ENCODE data around the gene CHMP4A.
A peak's percentile ranks its signal among the peaks of the same experiment; 100 is the strongest.

The CHMP4A gene, protein sequence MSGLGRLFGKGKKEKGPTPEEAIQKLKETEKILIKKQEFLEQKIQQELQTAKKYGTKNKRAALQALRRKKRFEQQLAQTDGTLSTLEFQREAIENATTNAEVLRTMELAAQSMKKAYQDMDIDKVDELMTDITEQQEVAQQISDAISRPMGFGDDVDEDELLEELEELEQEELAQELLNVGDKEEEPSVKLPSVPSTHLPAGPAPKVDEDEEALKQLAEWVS

DNA sequence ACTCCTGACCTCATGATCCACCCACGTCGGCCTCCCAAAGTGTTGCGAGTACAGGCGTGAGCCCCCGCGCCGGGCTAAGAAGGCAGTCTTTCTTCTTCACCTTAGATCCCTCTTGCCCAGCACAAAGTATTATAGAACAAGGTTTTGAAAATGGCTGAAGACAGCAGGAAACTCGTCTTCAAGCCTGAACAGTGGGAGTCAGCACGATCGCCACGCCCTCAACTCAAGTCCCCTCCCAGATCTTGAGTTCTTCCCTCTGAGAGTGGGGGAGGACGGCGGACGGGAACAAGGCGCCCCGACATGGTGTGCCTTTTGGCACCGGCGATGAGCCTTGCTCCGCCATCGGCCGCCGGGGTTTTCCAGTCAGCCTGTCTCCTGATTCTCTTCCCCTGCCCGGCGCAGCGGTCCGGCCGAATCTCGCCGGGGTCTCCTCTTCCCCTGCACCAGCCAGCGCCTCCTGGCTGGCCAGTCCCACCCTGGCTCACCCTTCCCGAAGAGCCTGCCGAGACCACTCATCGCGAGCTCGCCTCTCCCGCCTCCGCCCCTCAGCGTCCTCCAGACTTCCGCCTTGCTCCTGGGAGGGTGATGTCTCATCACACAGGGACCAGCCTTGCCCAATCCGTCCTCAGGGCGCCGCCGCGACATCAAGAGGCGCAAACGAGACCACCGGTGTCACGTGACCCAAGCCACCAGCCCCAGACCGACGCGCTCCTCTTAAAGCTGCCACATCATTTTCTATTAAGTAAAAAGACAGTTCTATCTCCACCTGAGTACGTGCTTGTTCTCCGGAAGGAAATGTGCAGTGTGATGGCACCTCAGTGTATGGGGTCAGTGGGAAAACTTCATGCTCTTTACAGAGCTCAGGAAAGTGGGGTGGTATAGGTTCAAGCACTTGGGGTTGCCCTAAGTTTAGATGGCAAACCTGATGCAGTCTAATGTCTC, at the start of gene CHMP4A:
CHMP4A (minus strand) TSS at position 565 of the 942 bp plus-strand sequence; CDS start at position 516, 49 bp downstream.
- peak; percentile 97 to 98 for DNase-seq

DNA sequence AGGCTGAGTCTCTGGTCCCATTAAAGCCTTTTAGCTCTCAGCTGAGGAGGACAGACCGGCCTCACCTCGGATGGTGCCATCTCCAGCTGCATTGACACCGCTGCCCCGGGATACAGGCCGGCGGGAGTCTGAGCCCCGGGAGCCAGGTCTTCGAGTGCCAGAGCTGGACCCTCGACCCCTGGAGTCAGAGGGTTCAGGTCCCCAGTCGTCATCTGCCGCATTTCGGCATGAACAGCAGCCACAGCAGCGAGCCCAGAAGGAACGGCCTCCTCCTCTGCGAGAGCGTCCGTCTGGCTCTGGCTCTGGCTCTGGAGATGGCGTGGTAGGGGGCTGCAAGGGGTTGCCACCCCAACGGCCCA, 48.7 kb upstream of the CHMP4A start:
- DNase-seq: no peak

DNA sequence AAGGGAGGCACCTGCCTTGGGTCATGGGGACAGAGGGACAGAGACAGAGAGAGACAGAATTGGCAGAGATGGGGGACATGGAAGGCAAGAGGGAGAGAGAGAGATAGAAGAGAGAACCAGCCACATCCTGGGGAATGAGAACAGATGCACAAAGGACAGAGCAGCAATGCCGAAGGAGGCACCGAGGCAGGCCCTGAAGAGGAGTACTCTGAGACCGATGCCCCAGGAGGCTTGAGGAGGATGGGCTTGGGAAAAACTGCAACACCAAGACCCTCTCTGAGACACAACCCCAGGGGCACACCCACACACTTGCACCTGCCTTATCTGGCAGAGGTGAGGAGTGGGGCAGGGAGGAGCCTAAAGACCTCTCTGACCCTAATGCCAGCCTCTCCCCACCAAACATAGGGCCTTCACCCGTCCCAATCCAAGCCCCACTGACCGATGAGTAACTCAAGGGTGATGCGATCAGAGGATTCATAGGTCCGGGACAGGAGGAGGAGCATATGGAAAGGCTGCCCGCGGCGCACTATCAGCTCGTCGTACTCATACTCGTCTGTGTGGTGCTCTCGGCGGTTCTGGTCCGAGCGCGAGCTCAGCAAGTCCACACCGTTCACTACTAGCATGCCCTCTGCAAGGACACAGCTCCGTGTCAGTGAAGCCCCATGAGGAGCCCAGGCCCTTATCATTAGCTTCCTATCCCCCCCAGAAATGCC, 48.1 kb upstream of the CHMP4A start:
- DNase-seq: no peak

DNA sequence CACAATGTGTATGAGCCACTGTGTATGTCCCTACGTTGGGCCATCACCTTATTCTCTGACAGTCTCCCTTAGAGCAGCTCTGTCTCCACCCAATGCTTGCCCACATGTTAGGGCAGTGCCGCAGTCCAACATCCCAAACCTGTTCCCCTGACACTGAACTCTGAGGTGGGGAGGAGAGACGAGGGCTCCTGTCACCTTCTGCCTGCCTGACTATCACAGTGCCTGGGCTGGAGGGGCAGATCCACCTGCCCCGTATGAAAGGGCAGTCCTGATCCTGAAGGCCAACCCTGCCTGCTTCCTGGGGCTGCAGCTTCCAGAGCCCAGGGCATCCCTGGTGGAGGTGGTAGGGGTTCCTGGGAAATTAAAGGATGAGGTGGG, 47.5 kb upstream of the CHMP4A start:
- no peak for DNase-seq

DNA sequence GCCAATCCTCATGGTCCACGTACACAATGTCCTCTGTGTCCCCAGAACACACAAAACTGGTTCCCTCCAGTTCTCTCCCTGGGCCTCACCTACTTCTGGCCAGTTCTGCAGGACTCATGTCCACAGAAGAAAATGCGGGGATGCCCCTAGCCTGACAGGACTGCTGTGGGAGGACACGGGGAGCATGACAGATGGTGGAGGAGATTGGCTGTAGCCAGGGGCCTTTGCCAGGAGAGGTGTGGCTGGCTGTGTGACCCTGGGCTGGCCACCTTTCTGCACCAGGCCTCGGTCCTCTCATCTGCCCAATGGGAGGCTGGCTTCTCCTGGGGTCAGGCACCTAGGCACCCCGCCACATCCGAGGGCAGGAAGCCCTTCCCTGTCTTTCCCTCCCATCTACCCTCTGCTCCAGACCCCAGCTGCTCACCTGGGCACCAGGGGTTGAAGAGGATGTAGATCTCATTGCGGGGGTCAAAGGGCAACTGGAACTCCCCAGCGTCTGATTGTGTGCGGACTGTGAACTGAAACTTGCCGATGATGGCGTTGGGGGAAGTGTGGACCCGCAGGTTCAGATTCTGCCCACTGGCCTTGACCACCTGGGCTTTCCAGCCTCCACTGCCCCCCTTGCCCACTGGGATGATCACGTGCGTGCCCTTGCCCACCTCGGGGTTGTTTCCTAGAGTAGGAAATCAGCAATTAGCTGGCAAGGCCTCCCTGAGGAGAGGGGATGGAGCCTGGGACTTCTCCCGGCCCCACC, 46.9 kb upstream of the CHMP4A start:
- DNase-seq: no peak

DNA sequence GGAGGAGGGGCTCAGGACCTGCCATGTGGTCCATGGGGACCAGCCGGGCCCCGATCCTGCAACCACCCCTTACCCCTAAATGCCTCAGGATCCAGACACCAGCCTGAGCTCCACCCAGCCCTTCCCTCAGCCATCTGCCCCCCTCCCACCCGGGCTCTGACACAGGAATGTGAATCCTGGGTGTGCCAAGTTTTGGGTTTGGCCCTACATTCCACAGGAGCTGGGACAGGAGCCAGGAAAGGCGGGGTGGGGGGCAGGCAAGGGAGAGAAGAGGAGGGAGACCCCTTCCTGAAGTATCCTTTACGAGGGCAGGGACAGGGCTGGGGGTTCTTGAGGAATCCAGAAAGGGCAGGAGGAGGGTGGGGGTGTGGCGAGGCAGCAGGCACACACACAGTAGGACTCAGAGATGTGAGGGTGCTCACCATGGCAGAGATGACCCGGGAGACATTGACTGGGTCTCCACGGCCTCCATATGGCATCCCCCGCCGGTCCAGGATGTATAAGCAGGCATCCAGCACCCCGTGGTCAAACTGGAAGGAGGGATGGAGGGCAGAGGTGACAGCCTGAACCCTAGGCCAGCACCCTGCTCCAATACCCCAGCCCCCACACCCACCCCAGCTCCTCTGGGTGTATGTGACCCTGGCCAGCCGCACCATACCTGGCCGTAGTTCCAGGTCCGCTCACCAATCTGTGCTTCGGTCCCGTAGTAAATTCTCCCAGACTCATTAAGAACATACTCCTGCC, 46.2 kb upstream of the CHMP4A start:
- DNase-seq: no peak

DNA sequence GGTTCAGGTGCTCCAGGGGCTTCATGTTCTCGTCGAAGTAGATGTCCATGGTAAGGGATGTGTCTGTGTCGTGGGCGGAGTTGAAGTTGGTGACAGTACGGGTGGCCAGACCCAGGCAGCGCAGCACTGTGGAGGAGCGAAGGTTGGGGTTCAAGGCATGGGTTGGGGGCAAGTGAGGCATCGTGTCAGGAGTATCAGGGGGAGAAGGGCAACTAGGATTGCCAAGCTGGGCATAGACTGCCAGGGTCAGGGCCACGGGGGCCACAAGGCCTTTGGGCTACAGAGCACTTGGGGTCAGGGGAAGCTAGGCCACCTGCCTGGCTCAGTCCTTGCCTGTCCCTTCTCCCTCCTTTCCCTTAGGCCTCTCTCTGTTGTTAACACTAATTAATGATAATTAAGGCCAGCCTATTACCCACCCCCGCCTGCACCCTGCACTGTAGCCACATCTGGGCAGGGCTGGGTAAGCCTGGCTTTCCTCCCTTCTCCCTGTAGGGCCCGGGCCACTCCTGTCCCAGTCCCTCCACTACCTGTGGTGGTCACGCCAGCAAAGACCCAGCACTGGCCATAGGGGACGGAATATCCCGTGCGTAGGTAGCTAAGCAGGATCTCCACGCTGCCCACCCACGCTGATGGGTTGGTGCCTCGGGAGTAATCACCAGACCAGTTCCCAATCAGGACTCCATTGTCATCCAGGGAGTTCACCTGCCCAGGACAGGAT, 45.4 kb upstream of the CHMP4A start:
- DNase-seq: no peak

DNA sequence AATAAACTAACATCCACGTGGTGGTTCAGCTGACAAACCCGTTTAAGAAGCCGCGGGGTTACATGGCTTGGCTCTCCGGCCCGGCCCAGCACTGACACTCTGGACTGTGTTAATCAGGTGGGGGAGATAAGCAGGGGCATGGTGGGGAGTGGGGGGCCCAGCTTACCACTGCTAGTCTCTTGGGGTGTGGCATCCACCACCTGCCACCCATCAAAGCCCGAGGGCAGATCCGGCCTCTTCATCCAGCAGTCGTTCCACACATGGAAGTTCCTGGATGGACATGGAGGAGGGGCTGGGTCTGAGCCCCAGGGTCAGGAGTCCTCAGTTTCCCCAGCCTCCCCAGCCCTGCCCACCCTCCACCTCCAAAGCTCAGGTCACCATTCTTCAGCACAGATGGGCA, 44.8 kb upstream of the CHMP4A start:
- no peak for DNase-seq

DNA sequence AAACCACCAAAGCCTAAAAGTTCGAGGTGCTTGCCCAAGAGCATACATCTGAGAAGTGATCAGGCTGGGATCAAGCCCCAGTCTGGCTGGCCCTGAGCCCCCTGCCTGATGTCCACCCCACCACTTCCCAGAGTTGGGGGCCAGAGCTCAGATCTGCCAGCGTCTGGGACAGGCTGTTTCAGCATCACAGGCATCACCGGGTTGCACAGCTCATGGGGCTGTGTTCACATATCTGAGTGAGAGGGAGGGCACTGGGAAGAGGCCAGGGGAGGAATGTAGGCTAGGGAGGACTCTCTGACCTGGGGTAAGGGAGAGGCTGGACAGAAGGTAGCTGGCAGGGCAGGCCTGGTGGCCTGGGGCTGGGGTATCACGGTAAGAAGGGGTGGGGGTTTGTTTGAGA, 43.7 kb upstream of the CHMP4A start:
- no peak for DNase-seq

DNA sequence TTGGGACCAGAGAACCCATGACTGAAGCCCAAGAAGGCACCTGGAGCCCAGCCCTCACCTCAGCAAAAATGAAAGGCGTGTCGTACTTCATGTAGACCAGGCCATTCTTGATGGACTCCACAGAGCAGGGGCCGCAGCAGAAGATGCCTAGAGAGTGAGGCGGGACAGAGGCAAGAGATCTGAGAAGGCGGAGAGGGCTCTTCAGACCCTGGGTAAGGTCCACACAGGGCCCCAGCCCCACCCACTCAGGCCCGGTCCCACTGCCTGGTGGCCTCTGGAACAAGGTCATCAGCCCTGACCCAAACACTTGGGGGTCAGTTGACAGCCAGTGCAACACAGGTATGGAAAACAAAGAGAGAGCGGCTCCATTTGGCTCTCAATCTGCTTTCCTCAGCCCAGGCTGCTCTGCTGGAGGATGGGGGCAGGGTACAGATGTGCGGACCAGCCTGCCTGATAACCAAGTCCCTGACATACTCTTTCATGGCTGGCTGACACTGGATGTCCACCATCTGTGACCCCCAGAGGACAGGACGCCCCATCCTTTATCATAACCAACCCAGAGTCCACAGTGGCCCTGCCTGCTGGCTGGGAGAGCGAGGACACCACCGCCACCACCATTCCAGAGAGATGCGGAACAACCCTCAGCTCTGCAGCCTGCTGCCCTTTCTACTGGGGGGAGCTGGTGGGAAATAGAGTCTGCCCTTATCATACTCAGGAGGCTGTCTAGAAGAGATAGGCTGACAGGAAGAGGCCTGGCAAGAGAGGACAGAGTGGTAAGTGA, 42.8 kb upstream of the CHMP4A start:
- no peak for DNase-seq

DNA sequence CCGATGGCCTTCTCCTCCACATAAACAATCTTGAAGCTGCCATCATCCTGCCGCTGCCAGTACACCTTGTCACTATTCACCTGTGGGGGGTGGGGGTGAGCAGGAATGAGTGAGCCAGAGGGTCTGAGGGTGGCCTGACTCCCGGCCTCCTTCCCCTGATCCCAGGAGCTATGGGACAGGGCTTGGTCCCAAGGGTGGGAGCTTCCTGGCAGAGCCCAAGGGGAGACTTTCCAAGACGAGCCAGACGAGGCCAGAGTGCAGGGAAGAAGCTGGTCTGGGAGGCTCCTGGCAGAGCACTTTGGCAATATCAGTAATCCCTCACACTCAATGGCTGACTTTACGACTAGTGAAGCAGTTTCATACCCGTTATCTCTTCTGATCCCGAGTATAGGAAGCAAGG, 42.1 kb upstream of the CHMP4A start:
- DNase-seq: no peak

DNA sequence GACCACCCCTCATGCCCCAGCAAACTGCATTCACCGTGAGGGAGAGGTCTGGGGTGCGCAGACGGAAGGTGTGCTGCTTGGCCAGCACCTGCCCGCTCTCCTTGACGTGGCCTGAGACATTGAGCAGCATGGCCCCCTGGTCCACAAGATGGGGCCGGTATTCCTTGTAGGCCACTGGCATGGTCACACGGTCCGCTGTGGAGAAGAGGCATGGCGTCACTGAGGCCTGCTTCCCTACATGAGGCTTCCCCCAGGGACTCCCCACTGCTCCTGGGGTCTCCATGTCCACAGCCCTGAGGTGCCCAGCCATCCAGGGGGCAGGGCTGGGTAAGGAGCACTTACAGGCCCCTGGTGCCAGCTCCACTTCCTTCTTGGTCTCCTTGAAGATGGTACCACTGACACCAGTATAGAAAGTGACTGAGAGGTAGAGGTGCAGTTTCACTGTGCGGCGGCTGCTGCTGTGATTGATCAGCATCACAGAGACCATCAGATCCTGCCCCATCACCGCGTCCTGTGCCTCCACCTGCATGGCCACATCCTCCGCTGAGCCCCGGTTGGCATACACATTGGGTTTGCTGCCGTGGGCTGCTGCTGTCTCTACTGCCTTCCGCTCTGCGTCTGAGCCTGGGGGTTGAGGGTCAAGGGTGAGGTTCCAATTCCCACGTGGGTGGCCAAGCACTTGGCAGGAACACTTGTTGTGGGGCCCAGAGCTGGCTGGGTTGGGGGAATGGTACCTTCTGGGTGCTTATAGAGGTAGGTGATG, 41.5 kb upstream of the CHMP4A start:
- DNase-seq: no peak

DNA sequence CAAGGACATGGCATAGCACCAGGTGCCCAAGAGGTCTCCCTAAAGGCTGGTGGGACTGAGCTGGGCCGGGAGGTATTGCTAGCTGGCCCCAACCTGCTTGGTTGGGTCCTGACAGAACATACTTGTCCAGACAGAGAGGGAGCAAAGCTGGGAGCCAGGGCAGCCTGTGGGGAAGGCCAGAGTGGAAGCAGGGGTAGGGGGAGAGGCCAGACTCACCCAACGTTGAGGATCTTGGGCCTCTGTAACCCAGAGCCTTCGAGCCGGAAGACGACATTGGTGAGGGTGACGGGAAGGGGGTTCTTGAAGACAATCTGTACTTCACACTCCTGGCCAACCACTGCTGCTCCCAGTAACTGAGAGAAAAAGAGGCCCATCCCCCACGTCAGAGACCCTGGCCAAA, 40.6 kb upstream of the CHMP4A start:
- DNase-seq: no peak

DNA sequence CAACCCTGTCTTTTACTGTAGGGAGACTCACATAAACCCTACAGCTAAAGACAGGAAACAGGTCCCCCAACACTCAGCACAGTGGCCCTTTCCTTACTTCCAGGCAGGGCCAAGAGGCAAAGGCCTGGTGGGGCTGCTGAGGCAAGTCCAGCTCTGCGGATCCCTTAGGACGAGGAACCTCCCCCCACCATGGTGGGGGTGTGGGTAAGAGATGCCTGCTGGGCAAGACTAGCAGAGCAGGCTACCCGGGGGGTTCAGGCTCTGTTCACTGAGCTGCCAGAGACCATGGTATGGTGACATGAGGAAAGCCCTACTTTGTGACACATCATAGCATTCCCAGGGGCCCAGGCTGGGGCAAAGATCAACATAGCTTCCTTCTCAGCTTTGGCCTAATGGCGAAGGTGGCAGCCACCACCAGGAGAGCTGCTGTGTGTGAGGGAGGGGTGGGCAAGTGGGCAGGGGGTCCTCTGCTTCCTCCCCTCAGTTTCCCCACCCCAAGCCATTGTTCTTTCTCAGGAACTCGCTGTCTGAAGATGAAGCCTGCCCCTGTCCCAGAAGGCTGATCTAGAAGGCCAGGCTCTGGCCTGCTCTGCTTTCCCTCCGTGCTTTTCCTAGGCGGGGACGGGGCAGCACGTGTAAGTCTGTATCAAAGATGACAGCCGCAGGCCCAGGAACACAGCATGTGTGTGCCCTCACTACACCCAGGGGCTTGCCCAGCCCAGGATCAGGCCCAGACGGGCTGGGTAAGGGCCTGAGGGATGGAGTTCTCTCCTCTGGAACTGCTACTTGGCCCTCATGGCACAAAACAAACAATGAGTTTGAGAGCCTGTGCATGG, 39.2 kb upstream of the CHMP4A start:
- no peak for DNase-seq

DNA sequence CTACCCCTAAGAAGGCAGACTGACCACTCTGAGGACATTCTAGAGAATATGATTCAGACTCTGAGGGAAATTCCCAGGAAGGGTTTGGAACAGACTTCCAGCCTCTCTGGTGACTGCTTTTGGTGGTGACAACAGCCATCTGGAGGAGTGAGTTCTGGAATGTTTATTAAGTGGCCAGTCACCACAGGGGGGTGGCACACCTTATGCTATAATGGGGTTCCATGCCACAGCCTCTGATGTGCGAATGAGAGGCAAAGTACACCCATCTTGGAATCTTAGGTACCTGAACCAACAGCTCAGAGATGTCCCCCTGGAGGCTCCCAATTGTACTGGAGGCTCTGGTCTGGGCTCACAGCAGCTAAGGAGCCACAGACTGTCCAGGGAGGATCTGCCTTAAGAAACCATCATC, 38.6 kb upstream of the CHMP4A start:
- DNase-seq: no peak

DNA sequence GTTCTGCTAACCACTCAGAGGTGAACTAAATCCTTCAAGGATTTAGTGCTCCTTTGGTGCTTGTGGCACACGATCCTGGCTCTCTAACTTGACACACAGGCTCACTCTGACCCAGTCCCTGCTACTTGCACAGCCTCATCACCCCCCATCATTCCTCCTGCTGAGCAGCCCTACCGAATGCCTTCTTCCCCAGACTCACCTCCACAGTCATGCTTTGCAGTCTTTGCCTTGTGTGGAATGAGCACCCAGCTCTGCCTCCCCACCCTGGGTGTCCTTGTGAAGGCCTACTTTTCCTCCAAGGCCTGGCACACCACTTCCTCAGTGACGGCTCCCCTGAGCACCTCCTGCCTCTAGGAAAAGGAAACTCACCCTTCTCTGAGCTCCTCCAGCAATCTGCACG, 37.1 kb upstream of the CHMP4A start:
- DNase-seq: no peak

DNA sequence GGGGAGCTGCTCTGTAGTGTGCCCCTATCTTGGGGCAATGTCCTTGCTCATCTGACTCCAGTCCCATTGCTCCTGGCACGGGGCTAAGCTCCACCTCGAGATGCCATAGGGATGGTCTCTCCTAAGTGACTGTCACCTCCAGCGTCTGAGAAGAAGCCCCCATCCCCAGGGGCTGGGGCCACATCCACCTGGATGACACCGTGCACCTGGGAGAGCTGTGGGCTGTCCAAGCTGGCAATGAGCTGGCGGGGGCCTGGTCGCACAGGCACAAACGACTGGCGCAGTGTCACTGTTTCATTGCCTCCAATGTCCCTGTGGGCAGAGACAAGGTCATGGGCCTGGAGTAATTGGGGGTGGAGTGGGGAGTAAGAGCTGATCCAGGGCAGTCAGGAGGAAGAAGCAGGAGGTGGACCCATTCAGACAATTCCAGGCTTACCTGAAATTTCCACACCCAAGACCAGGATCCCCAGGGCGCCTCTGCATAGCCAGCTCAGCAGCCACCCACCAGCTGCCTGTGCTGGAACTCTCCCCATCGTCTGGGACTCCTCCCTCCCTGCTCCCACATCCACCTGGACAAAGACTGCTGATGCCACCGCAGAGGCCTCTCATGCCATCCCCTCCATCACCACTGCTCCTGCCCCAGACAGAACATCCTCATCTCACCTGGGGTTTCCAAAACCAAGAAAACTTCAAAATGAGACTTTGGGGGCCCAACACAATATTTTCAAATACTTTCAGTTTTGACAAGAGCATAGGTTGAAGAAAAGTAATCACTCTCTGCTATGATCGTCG, 36.1 kb upstream of the CHMP4A start:
- DNase-seq: no peak

DNA sequence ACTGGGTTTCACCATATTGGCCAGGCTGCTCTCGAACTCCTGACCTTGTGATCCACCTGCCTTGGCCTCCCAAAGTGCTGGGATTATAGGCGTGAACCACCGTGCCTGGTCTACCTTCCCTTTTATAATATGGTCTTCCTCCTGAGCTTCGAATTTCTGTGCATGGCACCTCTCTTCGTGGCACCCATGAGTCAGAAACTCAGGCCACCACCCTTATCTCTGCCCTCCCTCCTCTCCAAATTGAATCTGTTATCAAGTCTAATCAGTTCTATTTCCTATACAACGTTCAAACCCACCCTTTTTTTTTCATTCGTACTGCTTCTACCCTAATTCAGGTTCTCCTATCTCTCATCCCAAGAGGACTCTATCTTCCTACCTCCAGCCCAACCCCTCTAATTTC, 34.1 kb upstream of the CHMP4A start:
- DNase-seq: no peak

Measured in activated CD4-positive, alpha-beta T cell treated with anti-CD3 and anti-CD28 coated beads, Interleukin-2, amount 50 U/mL, for 48 hours (primary cell).